ENCODE results near the gene STAT1.

DNA sequence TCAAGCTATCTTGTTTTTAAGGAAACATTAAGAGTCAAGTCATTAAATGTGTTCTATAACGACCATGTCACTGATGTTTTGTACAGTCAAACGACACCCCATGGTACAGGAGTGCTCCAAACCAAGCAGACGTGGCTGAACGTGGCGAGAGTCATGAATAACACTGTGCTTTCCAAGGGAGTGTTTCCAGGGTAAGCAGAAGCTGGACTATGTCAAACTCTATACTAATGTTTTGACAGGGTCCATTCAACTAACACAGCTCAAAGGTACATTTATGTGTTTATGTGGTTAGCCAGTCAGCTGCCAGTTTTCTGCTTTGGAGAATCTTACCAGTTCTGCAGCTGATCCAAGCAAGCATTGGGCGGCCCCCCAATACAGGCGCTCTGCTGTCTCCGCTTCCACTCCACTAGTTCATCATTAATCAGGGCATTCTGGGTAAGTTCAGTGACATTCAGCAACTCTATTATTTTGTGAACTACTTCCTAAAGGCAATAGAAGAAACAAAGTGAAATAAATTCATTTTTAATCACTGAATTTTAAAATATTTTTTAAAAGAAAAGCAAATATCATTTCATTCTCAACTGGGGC lies 16.4 kb downstream of the STAT1 start:
- TF ChIP-seq, protein P1, sequence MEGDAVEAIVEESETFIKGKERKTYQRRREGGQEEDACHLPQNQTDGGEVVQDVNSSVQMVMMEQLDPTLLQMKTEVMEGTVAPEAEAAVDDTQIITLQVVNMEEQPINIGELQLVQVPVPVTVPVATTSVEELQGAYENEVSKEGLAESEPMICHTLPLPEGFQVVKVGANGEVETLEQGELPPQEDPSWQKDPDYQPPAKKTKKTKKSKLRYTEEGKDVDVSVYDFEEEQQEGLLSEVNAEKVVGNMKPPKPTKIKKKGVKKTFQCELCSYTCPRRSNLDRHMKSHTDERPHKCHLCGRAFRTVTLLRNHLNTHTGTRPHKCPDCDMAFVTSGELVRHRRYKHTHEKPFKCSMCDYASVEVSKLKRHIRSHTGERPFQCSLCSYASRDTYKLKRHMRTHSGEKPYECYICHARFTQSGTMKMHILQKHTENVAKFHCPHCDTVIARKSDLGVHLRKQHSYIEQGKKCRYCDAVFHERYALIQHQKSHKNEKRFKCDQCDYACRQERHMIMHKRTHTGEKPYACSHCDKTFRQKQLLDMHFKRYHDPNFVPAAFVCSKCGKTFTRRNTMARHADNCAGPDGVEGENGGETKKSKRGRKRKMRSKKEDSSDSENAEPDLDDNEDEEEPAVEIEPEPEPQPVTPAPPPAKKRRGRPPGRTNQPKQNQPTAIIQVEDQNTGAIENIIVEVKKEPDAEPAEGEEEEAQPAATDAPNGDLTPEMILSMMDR (IDR thresholded peaks at IDR 0.05) = no peak
- TF ChIP-seq POLR2A (IDR thresholded peaks at IDR 0.05) = no peak
